Measurements from ENCODE around the gene PTTG1IP.

PTTG1IP gene

GRCh38 chr21:44907225-44907965, 33.9 kb upstream of the PTTG1IP start:
- Histone ChIP-seq H3K36me3 (no peaks in the 10 kb centered on the region), H3K4me3 (peak overlapping the region; percentile 27 to 39), H3K9me3 (no peaks in the 10 kb centered on the region), H3K27ac (peak overlapping the region in 1 of 2 donors; percentile 62), H3K4me1 (peaks cover 0 to 48% (median 34%) of the 10 kb centered on the region in 4 donors), H3K27me3 (no peaks in the 10 kb centered on the region)
- peak in 1 of 2 donors; percentile 78 for DNase-seq
- intact Hi-C loops (cut with DNase I; ENCODE audit: low total_unique reads) = no loop called here
- TF ChIP-seq CTCF (IDR thresholded peaks at IDR 0.05) = no peak

GRCh38 chr21:44905728-44906090, 32.2 kb upstream of the PTTG1IP start:
- Histone ChIP-seq H3K27me3 (no peaks in the 10 kb centered on the region), H3K36me3 (no peaks in the 10 kb centered on the region), H3K27ac (no peak overlapping the region), H3K4me1 (peaks cover 0 to 38% (median 22%) of the 10 kb centered on the region in 4 donors), H3K9me3 (no peaks in the 10 kb centered on the region), H3K4me3 (no peak overlapping the region)
- intact Hi-C loops (cut with DNase I; ENCODE audit: low total_unique reads) = no loop called here
- DNase-seq = no peak
- no peak for TF ChIP-seq CTCF (IDR thresholded peaks at IDR 0.05)

DNA sequence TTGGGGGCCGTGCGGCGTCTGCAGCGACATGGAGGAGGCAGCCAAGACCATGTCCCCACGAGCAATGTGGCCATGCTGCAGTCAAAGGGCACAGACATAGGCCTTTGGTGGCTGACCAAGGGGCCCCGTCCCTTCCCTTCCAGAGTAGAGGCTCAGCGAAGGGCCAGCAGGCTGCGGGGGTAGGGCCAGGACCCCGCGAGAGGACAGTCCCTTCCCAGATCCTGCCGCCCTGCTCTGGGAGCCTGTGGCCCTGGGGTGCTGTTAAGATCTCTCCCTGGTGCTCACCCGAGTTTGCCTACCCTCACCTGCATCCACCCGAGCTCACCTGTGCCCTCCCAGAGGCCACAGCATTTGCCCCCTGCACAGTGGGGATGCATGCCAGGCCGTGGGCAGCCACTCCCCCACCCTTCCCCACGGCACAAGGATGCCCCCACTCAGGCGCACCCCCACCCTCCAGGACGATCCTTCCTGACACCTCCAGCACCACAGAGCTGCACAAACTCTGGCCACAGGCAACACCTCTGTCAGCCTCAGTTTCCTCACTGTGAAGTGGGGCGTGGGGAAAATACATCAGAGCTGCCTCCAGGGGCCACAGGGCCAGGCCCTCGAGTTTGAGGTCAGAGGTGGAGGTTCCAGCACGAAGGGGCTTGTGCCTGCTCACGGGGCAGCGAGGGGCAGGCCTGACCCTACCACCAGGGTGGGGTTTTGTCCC, 31.7 kb upstream of the PTTG1IP start:
- peaks cover 0 to 3% of the 10 kb centered on the region in 2 donors for H3K27me3 ChIP-seq
- H3K9me3 ChIP-seq = no peaks in the 10 kb centered on the region
- intact Hi-C loops (cut with DNase I; ENCODE audit: low total_unique reads) = no loop called here
- H3K4me3 ChIP-seq = no peak overlapping the region
- H3K36me3 ChIP-seq = no peaks in the 10 kb centered on the region
- no peak overlapping the region for H3K27ac ChIP-seq
- TF ChIP-seq CTCF (IDR thresholded peaks at IDR 0.05) = no peak
- H3K4me1 ChIP-seq = peaks cover 0 to 33% (median 18%) of the 10 kb centered on the region in 4 donors
- DNase-seq = no peak

DNA sequence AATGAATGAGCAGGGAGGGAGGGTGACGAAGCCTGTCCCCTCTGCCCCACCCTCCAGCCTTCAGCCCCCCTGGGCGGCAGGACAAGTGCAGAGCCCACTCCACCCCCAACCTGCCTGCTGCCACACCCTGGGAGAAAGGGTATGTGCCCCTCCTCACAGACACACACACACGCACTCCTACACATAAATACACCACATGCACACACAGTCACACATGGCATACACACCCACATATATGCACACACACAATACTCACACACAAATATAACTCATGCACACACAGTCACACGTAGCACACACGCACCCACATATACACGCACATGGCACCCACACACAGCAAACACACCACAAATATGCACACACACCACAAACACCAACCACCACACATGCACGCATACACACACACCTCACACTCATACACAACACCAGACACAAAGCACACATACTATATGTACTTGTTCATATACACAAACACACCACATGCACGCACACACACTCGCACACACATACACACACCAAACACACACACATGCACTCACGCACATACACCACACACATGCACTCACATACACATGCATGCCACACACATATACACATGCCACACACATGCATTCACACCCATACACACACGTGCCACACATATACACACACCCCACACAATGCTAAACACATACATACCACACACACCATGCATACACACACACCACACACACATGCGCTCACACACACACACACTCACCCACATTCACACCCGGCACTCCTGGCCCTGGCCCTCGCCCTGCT, 30.8 kb upstream of the PTTG1IP start:
- H3K27me3 ChIP-seq = peaks cover 0 to 10% of the 10 kb centered on the region in 2 donors
- no peaks in the 10 kb centered on the region for H3K9me3 ChIP-seq
- H3K27ac ChIP-seq = no peak overlapping the region
- TF ChIP-seq CTCF (IDR thresholded peaks at IDR 0.05) = no peak
- peaks cover 0 to 28% (median 17%) of the 10 kb centered on the region in 4 donors for H3K4me1 ChIP-seq
- intact Hi-C loops (cut with DNase I; ENCODE audit: low total_unique reads) = no loop called here
- H3K4me3 ChIP-seq = no peak overlapping the region
- no peak for DNase-seq
- H3K36me3 ChIP-seq = no peaks in the 10 kb centered on the region

DNA sequence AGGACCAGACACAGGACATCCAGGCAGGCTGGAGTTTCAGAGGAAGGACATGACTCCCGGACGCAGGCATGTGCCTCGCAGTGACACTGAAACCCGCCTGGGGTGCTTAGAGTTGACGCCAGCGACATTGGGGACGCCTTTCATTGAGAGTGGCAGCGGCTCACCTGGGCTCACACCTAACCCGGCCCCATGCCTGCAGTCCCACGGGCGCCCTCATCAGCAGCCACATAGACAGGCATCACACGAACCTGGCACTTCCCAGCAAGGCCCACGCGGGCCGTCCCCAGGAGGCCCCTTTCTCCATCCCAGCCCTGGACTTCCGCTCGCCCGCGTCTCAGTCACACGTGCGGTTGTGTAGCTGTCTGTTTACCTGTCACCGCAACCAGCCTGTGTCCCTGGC, 30.2 kb upstream of the PTTG1IP start:
- H3K27ac ChIP-seq = no peak overlapping the region
- H3K9me3 ChIP-seq = no peaks in the 10 kb centered on the region
- H3K36me3 ChIP-seq = no peaks in the 10 kb centered on the region
- TF ChIP-seq CTCF (IDR thresholded peaks at IDR 0.05) = no peak
- no peak overlapping the region for H3K4me3 ChIP-seq
- intact Hi-C loops (cut with DNase I; ENCODE audit: low total_unique reads) = no loop called here
- H3K4me1 ChIP-seq = peaks cover 0 to 22% (median 14%) of the 10 kb centered on the region in 4 donors
- DNase-seq = no peak
- H3K27me3 ChIP-seq = peaks cover 0 to 17% of the 10 kb centered on the region in 2 donors

Data from tibial artery (tissue), 4 donors.